Suppressor macrophage (primary cell): ENCODE measurements around the gene PARD3.
"Not testable (repeated sequence)": the region's sequence is repeated elsewhere in the genome, so short reads cannot be mapped to it uniquely, and the experiment has no call there.

ENCODE experiments used
- DNase-seq, 4 experiments: peaks; one replicate each; pipeline ENCODE4 v3.0.0-alpha.2; 2020 to 2022
- total RNA-seq, 17 experiments: gene quantifications; one replicate each; lab custom pipeline; 2026; ENCODE audit warnings: mixed read lengths in 6 of 17, inconsistent platforms in 3 of 17; lab: John Stamatoyannopoulos, UW

PARD3 gene
- 0 to 5.8 (median 0.21) reads per million in 17 experiments for total RNA-seq

DNA sequence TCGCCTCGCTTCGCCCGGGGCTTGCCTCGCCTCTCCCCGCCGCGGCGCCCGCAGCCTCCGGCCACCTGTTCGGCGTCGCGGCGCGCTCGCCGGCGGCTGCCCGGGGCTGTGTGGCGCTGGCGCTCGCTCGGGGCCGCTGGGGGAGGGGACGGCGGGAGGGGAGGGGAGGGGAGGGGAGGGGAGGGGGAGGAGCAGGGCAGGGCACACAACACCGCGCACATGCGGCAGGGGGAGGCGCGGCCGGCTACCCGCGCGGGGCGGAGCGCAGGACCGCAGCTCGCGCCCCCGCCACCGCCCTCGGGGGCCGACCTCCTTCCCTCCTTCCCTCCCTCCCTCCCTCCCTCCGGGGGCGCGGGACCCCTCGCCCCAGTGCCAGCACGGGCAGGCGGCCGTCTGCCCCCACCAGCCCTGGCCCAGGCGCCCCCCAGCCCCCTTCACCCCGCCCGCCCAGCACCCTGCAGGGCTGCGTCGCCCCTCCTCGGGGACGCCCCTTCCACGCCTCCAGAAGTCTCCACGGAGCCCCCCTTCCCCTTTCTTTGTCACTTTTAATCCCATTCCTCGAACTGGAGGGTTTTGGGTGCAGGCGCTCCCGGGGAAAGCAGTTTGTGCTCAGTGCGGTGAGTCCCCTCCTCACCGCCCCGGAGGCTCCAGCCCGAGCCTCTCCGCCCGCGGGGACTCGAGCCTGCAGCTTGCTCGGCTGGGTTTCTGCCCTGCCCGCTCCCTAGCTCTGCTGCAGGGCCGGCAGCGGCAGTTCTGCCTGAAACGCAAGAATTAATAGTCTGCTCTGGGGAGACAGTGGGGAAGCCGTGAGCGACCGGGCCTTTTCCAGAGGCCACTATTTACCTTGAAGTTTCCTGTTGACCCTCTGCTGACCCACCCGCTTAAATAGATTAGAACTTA, at the start of gene PARD3:
Gene PARD3, minus strand, starts transcription at position 112 of the 900 bp plus-strand sequence. CDS start 301 bp downstream, outside the sequence.
- no peak for DNase-seq

DNA sequence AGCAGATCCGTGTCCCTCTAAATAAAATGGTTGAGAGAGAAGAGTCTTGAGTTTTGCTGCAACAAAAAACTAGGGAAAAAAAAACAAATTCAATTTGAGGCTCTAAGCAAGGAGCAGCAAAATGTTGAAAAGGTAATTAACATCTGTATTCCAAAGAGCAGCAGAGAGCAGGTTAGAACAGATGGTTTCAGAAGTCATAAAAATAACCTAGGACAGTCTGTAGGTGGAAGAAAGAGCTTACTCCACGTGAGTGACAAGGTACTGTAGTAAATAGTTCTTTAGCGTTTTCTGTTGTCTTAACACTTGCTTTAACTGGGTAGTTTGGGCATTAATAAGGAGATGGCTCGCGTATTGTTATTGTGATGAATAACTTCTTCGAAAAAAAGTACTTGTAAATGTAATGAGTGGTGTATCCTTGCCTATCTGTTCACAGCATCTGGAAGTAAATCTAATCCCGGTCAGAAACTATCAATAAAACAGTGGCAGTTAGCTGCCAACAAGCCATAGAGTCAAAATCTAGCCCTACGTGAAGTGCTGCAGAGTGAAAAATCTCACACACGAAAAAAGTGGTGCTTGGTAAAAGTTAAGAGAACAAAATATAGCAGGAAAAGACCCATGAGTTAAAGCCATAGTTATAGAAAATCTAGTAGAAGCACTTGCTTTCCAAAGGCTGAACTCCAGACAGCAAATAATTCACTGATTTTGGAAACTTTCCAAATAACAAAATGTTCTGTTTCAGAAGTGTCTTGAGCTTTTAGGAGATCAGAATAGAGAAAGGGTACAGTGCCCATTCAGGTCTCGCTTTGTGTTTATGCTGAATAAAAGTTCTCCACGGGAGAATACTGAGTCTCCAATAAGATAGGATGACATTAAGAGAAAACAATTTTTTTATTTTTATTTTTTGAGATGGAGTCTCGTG, 49.3 kb upstream of the PARD3 start:
- no peak for DNase-seq

GRCh38 chr10:34862892-34863291, 47.8 kb upstream of the PARD3 start:
- DNase-seq: no peak

GRCh38 chr10:34861293-34862021, 46.4 kb upstream of the PARD3 start:
- no peak for DNase-seq

GRCh38 chr10:34859170-34859569, 44.1 kb upstream of the PARD3 start:
- DNase-seq: no peak

- no peak for DNase-seq
Measured at GRCh38 chr10:34858003-34858402, 42.9 kb upstream of the PARD3 start.

- DNase-seq: no peak
Measured at GRCh38 chr10:34854147-34854601, 39.1 kb upstream of the PARD3 start.

DNA sequence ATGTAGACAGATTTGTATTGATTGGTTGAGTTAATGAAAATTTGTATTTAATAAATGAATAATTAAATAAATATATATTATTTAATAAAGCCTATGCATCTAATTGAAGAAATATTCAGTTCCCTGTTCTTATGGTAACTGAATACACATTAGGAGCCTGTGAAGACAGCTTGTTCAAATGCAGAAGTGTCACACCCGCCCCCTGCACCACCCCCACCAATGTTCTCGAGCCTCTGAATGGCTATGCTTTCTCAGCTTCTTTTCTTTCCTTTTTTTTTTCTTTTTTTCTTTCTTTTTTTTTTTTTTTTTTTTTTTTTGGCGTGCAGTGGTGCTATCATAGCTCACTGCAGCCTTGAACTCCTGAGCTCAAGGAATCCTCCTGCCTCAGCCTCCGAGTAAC, 38.3 kb upstream of the PARD3 start:
- DNase-seq: peak in 2 of 4 experiments; percentile 14 to 20

DNA sequence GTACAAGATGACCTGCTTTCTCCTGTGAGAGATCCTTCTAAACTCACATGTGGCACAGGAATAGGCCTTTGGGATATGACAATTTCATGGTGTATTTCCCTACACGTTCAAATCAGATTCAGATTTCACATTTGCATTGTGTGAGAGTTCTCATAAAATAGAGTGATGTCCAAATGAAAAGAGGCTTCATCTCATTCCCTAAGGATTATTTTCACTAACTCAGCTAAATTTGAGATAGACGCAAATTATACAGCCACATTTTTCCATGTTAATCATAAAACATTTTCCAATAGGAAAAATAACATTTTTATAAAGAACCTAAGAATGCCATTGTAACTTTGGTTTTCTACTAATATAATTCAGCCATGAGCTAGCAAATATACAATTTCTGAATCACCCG, 35.5 kb upstream of the PARD3 start:
- no peak for DNase-seq

GRCh38 chr10:34850036-34850435, 34.9 kb upstream of the PARD3 start:
- no peak for DNase-seq

DNA sequence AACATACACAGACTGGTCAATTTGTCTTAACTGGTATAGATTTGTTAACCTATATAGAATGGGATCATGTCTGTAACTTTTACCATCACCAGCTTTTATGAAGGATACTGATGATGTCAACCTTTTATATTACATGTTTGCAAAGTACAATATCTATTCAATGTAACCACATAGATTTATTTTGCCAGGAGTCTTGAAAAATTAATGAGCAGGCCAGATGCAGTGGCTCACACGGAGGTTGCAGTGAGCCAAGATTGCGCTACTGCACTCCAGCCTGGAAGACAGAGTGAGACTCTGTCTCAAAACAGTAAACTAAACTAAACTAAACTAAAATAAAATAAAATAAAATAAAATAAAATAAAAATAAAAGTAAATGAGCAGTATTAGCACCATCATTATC, 30.0 kb upstream of the PARD3 start:
- DNase-seq: no peak

DNA sequence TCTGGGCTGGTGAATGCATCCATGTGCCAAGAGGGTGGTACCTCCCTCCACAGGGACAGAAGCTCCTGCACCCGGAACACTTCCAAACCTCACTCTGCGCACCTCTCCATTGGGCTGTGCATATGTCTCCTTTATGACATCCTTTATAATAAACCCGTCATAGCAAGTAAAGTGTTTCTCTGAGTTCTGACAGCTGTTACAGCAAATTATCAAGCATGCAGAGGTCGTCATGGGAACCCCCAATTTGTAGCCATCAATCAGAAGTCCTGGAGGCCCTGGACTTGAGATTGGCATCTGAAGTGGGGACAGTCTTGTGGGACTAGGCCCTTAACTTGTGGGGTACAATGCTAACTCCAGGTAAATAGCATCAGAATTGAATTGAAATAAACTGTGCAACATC, 29.4 kb upstream of the PARD3 start:
- DNase-seq: no peak

- DNase-seq: not testable (repeated sequence)
Measured at GRCh38 chr10:34843470-34843869, 28.4 kb upstream of the PARD3 start.

- no peak for DNase-seq
Measured at GRCh38 chr10:34838366-34838900, 23.3 kb upstream of the PARD3 start.

DNA sequence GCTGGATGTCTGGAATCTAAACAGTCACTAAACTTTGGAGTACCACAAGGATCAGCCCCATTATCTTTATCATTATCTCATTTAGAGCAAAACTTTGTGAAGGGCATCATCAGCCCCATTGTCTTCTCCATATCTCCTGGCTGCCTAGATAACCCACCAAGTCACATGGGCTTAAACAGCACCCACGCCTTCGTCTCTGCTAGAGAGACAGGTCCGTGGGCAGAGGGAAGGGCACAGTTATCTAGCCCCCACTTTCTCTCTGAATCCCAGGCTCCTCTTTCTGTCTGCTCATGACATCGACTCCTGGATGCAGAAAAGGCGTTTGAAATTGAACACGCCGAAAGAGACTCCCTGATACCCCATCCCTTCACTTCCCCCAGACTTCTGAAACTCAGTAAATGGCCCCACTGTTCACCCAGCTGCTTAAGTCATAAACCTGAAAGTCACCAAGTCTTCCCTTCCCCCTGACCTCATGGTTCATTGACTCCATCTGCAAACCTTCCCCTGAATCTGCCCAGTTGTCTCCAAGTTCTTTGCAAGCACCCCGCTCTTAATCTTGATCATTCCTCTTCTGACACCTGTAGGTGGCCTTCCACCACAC, 20.9 kb upstream of the PARD3 start:
- DNase-seq: no peak

- DNase-seq: no peak
Measured at GRCh38 chr10:34834274-34834673, 19.2 kb upstream of the PARD3 start.

- DNase-seq: no peak
Measured at GRCh38 chr10:34830217-34830822, 15.2 kb upstream of the PARD3 start.

- no peak for DNase-seq
Measured at GRCh38 chr10:34826857-34827766, 12.0 kb upstream of the PARD3 start.

GRCh38 chr10:34826221-34826620, 11.1 kb upstream of the PARD3 start:
- DNase-seq: no peak

DNA sequence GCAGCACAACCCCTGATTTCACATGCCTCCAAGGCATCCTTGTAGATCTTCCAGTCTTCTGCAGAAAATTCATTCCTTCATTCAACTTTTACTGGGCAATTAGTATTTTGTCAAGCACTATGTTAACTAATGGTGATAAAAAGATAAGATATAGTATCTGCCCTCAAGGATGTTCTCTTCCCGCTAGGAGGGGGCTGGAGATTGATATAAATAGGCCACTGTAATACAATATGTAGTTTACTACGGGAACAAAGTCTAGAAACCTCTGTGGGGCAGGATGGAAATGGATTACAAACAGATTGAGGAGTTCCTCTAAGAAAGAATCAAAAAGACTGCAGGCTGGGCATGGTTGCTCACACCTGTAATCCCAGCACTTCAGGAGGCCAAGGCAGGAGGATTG, 10.3 kb upstream of the PARD3 start:
- no peak for DNase-seq
